Panc1 (cell line): ENCODE results near the gene PKMYT1. TPM values are rescaled to one million over a fixed set of nuclear protein-coding genes. Genes with fewer than 3 reads are reported as not detected.

ENCODE experiments used
- ATAC-seq: fragments of 200-7000 bp; cut with Tn5 transposase; 2 replicates; pipeline ENCODE4 v1.9.1; 2020; ENCODE audit warnings: mild to moderate bottlenecking, moderate library complexity
- BruUV-seq: library from RNA; stranded (reverse); fragments of 400-500 nt; replicated peaks from 2 replicates; lab custom pipeline; 2021; lab: Mats Ljungman, UMichigan
- CTCF ChIA-PET: fragments of 300-600 bp; sonication (Branson Sonifier 250); formaldehyde crosslinking; loops from one replicate; lab custom pipeline; 2022; ENCODE audit warnings: antibody characterized with exemption; lab: Charles Lee
- POLR2A ChIA-PET: fragments of 300-600 bp; sonication (Branson Sonifier 250); formaldehyde crosslinking; loops from one replicate; lab custom pipeline; 2022; ENCODE audit warnings: antibody characterized with exemption; lab: Charles Lee
- DNase-seq: peaks from one replicate; pipeline ENCODE4 v3.0.0-alpha.2; 2010; ENCODE audit warnings: low read depth, low spot score
- H3K27ac ChIP-seq: 2 replicates; pipeline ENCODE4 v1.5.1; 2011; ENCODE audit warnings: mild to moderate bottlenecking, low read length, inconsistent platforms
- H3K27me3 ChIP-seq: fragments of 200-500 bp; sonication (Bioruptor generic); 2 replicates; pipeline ENCODE4 v1.6.0; 2014; ENCODE audit warnings: low read length, inconsistent platforms; ENCODE audit not compliant: control insufficient read depth, insufficient read depth
- H3K36me3 ChIP-seq: fragments of 200-500 bp; sonication (Bioruptor generic); 2 replicates; pipeline ENCODE4 v1.5.1; 2014; ENCODE audit warnings: inconsistent platforms, mild to moderate bottlenecking, low read length, moderate library complexity; ENCODE audit not compliant: control insufficient read depth, insufficient read depth
- H3K4me1 ChIP-seq: 2 replicates; pipeline ENCODE4 v1.5.1; 2011; ENCODE audit warnings: inconsistent platforms, mild to moderate bottlenecking, low read length, moderate library complexity; ENCODE audit not compliant: control insufficient read depth, insufficient read depth
- H3K4me3 ChIP-seq, 2 experiments: 2 replicates each; pipeline ENCODE4 v1.5.1; 2011 to 2012; ENCODE audit warnings: low read depth in 2 of 2, low read length in 2 of 2, mild to moderate bottlenecking in 2 of 2, inconsistent platforms in 1 of 2, moderate library complexity in 1 of 2
- H3K9me3 ChIP-seq: fragments of 200-500 bp; sonication (Bioruptor generic); 2 replicates; pipeline ENCODE4 v1.5.1; 2014; ENCODE audit warnings: low read depth, mild to moderate bottlenecking, inconsistent platforms, low read length, moderate library complexity; ENCODE audit not compliant: control insufficient read depth, insufficient read depth
- POLR2AphosphoS5 ChIP-seq: IDR thresholded peaks from 2 replicates; pipeline ENCODE4 v1.6.1; 2012; ENCODE audit warnings: mild to moderate bottlenecking, low read depth, low read length, moderate library complexity
- SIN3A ChIP-seq: IDR thresholded peaks from 2 replicates; pipeline ENCODE4 v1.6.1; 2012; ENCODE audit warnings: low read depth, mild to moderate bottlenecking, low read length, moderate library complexity, borderline replicate concordance; ENCODE audit not compliant: insufficient read depth
- TCF7L2 ChIP-seq: IDR thresholded peaks from 2 replicates; pipeline ENCODE4 v1.6.1; 2011; ENCODE audit warnings: mild to moderate bottlenecking, low read depth, low read length, inconsistent platforms
- in situ Hi-C: cut with HindIII; loops from 2 replicates; pipeline ENCODE4 v1.10.0; 2016; ENCODE audit warnings: low sequenced_read_pairs, low pct_unique_long_range_greater_than_20kb
- intact Hi-C: fragments of 100-400 bp; cut with micrococcal nuclease; formaldehyde crosslinking; loops from one replicate; pipeline ENCODE4 v1.10.0; 2022; ENCODE audit not compliant: unreplicated experiment
- total RNA-seq: library from RNA; stranded (reverse); gene quantifications from one replicate; pipeline ENCODE4 v1.2.1, GENCODE V29; 2021; ENCODE audit not compliant: unreplicated experiment
- TF ChIP-seq, protein P1 (sequence below), 2 experiments: IDR thresholded peaks; 2 replicates each; pipeline ENCODE4 v1.6.1; 2011 to 2012; ENCODE audit warnings: low read depth in 2 of 2, control low read depth in 1 of 2, low read length in 1 of 2, mild to moderate bottlenecking in 1 of 2, moderate library complexity in 1 of 2; ENCODE audit not compliant: insufficient read depth in 1 of 2
- TF ChIP-seq, protein P2 (sequence below): fragments of 450-650 bp; IDR thresholded peaks from 2 replicates; pipeline ENCODE4 v1.5.1; 2017; ENCODE audit warnings: mild to moderate bottlenecking

Gene PKMYT1
- total RNA-seq, 1 experiment from 2014 or later: 105 TPM

DNA sequence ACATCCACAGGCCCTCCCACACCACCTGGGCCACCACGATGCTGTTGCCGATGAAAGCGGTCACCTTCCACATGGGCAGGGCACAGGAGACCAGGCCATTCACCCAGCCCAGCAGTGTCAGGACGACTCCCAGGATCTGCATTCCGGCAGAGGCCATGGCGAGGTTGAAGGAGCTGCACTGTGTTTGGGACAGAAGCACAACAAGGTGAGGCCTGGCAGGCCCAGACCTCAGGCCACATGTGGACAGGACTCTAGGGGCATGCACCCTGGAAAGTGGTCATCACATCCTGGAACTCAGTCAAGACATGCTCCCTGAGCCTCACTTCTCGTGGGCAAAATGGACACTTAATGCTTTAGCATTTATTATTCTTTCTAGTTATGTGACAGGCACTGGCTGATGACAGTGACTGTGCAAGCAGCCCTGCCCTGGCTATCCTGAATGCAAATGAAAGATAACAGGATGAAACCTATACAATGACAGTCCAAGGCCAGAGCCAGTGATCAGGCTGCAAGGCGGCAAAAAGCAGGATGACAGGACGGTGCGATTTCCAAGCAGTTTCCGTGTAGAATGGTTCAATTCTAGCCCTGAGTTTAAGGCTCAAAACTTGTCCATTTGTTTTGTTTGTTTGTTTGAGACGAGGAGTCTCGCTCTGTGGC lies 35.7 kb upstream of the PKMYT1 start:
- no peak overlapping the region for H3K4me3 ChIP-seq
- H3K27me3 ChIP-seq: no peaks in the 10 kb centered on the region
- no peaks in the 10 kb centered on the region for H3K9me3 ChIP-seq
- peaks cover 2% of the 10 kb centered on the region; the same call in 1 of the 2 replicates for H3K36me3 ChIP-seq
- H3K4me1 ChIP-seq: peaks cover 8% of the 10 kb centered on the region; the same call in 1 of the 2 replicates
- no peak overlapping the region for H3K27ac ChIP-seq
- no TSS peak for BruUV-seq
- ChIA-PET POLR2A (no interaction called here), CTCF (no interaction called here)
- TF ChIP-seq SIN3A: no peak
- no peak for DNase-seq
- intact Hi-C loops: no loop called here
- no peak for ATAC-seq
- in situ Hi-C loops: no loop called here

DNA sequence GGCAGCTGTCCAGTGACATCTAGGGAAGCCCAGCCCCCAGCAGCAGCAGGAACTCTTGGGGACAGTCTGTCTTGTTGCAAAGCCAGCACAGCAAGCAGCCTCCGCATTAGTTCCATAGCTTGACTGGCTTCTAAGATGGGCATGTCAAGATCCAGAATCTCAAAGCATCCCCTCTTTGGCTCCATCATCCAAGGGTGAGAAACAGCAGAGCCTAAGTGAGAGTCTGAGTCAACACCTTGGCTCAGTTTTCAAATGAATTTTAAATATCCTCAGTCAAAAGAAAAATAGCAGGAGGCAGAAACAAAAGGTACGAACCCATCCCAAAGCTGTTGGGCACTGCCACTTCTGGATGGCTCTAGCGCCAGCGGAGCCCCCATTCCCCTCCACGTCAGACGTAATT lies 34.7 kb upstream of the PKMYT1 start:
- TF ChIP-seq TCF7L2: no peak
- TF ChIP-seq SIN3A: no peak
- TF ChIP-seq, protein P1, sequence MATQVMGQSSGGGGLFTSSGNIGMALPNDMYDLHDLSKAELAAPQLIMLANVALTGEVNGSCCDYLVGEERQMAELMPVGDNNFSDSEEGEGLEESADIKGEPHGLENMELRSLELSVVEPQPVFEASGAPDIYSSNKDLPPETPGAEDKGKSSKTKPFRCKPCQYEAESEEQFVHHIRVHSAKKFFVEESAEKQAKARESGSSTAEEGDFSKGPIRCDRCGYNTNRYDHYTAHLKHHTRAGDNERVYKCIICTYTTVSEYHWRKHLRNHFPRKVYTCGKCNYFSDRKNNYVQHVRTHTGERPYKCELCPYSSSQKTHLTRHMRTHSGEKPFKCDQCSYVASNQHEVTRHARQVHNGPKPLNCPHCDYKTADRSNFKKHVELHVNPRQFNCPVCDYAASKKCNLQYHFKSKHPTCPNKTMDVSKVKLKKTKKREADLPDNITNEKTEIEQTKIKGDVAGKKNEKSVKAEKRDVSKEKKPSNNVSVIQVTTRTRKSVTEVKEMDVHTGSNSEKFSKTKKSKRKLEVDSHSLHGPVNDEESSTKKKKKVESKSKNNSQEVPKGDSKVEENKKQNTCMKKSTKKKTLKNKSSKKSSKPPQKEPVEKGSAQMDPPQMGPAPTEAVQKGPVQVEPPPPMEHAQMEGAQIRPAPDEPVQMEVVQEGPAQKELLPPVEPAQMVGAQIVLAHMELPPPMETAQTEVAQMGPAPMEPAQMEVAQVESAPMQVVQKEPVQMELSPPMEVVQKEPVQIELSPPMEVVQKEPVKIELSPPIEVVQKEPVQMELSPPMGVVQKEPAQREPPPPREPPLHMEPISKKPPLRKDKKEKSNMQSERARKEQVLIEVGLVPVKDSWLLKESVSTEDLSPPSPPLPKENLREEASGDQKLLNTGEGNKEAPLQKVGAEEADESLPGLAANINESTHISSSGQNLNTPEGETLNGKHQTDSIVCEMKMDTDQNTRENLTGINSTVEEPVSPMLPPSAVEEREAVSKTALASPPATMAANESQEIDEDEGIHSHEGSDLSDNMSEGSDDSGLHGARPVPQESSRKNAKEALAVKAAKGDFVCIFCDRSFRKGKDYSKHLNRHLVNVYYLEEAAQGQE (IDR thresholded peaks at IDR 0.05; ENCODE audit: insufficient read depth in 1 of 2, low read depth in 2 of 2, low read length in 1 of 2): no peak
- TF ChIP-seq, protein P2, sequence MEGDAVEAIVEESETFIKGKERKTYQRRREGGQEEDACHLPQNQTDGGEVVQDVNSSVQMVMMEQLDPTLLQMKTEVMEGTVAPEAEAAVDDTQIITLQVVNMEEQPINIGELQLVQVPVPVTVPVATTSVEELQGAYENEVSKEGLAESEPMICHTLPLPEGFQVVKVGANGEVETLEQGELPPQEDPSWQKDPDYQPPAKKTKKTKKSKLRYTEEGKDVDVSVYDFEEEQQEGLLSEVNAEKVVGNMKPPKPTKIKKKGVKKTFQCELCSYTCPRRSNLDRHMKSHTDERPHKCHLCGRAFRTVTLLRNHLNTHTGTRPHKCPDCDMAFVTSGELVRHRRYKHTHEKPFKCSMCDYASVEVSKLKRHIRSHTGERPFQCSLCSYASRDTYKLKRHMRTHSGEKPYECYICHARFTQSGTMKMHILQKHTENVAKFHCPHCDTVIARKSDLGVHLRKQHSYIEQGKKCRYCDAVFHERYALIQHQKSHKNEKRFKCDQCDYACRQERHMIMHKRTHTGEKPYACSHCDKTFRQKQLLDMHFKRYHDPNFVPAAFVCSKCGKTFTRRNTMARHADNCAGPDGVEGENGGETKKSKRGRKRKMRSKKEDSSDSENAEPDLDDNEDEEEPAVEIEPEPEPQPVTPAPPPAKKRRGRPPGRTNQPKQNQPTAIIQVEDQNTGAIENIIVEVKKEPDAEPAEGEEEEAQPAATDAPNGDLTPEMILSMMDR: no peak
- TF ChIP-seq POLR2AphosphoS5: no peak
- ChIA-PET CTCF (no interaction called here), POLR2A (no interaction called here)
- H3K36me3 ChIP-seq: no peaks in the 10 kb centered on the region
- intact Hi-C loops: no loop called here
- BruUV-seq: no TSS peak
- no peaks in the 10 kb centered on the region for H3K9me3 ChIP-seq
- H3K27ac ChIP-seq: no peak overlapping the region
- in situ Hi-C loops: no loop called here
- H3K27me3 ChIP-seq: no peaks in the 10 kb centered on the region
- ATAC-seq (no peak), DNase-seq (no peak)
- no peak overlapping the region for H3K4me3 ChIP-seq
- H3K4me1 ChIP-seq: peaks cover 10% of the 10 kb centered on the region; the same call in 1 of the 2 replicates
